Testis (tissue), 3 donors: ENCODE measurements around the gene HSPA12A. TPM values are rescaled to one million over a fixed set of nuclear protein-coding genes. Genes with fewer than 3 reads are reported as not detected.

ENCODE experiments used
- DNase-seq: peaks from one replicate; pipeline ENCODE4 v3.0.0-alpha.2; 2019
- H3K27ac ChIP-seq, 2 donors: fragments of 200-600 bp; sonication (generic); one replicate each; pipeline ENCODE4 v1.5.1; 2019
- H3K27me3 ChIP-seq: fragments of 200-600 bp; sonication (generic); one replicate; pipeline ENCODE4 v1.5.1; 2019
- H3K36me3 ChIP-seq: fragments of 200-600 bp; sonication (generic); one replicate; pipeline ENCODE4 v1.5.1; 2017; ENCODE audit warnings: low read depth; ENCODE audit errors: missing control alignments
- H3K4me1 ChIP-seq: fragments of 200-600 bp; sonication (generic); one replicate; pipeline ENCODE4 v1.5.1; 2019
- H3K4me3 ChIP-seq, 2 donors: fragments of 200-600 bp; sonication (generic); one replicate each; pipeline ENCODE4 v1.5.1; 2017 to 2019
- H3K9me3 ChIP-seq: fragments of 200-600 bp; sonication (generic); one replicate; pipeline ENCODE4 v1.5.1; 2017
- CTCF ChIP-seq, 3 experiments: fragments of 450-650 bp in 2 of 3; fragments of 200-600 bp in 1 of 3; sonication (generic) in 1 of 3; IDR thresholded peaks; one replicate each; pipeline ENCODE4 v1.5.1; 2016 to 2019; ENCODE audit warnings: antibody characterized with exemption in 3 of 3, mild to moderate bottlenecking in 2 of 3, moderate library complexity in 1 of 3
- POLR2A ChIP-seq: fragments of 450-650 bp; IDR thresholded peaks from one replicate; pipeline ENCODE4 v1.6.1; 2017; ENCODE audit warnings: antibody characterized with exemption, mild to moderate bottlenecking, moderate library complexity
- WGBS, 2 donors: methylation state at CpG; one replicate each; pipeline ENCODE4 v1.1.5; 2018; 5-methylcytosine and 5-hydroxymethylcytosine counted together
- intact Hi-C: fragments of 100-400 bp; cut with DNase I; formaldehyde crosslinking; loops from one replicate; pipeline ENCODE4 v1.15.1; 2023; ENCODE audit warnings: low total_unique reads
- polyA plus RNA-seq: library from polyadenylated mRNA; stranded (reverse); fragments of 350-450 nt; fragmentation: Illumina TruSeq; extraction: RNeasy Lipid Tissue Mini Kit (QIAGEN cat#74804); gene quantifications from one replicate; pipeline ENCODE4 v1.2.3, GENCODE V29; 2014; ENCODE audit warnings: low read depth, low replicate concordance; ENCODE audit not compliant: insufficient read depth
- total RNA-seq, 2 donors: library from RNA; depleted of rRNA; stranded (reverse); fragments of >200 nt; gene quantifications; one replicate each; pipeline ENCODE4 v1.2.3, GENCODE V29; 2016

The HSPA12A gene
- total and polyA plus RNA-seq, 3 donors from 2014 or later = 20.9 to 34.6 (median 28.4) TPM

DNA sequence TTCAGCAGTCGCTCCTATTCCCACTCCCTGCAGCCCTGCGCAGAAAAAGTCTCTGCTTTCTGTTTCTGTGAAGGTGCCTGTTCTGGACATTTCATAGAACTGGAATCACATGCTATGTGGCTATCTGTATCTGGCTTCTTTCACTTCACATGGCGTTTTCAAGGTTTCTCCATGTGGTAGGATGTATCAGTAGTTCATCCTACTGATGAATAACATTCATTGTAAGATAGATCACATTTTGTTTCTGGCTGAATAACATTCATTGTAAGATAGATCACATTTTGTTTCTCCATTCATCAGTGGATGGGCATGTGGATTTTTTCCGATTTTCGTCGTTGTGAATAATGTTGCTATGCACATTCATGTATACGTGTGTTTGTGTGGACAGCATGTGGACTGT, 44.5 kb downstream of the HSPA12A start:
- Histone ChIP-seq H3K27ac (no peak overlapping the region), H3K27me3 (no peaks in the 10 kb centered on the region), H3K4me1 (peaks cover 13% of the 10 kb centered on the region), H3K36me3 (no peaks in the 10 kb centered on the region), H3K9me3 (no peaks in the 10 kb centered on the region), H3K4me3 (no peak overlapping the region)
- DNase-seq = no peak
- TF ChIP-seq POLR2A (no peak), CTCF (IDR thresholded peaks at IDR 0.05) (no peak)
- 67 to 79% methylated on average over 7 of the region's 7 CpGs for WGBS, 2 donors
- intact Hi-C loops = no loop called here

DNA sequence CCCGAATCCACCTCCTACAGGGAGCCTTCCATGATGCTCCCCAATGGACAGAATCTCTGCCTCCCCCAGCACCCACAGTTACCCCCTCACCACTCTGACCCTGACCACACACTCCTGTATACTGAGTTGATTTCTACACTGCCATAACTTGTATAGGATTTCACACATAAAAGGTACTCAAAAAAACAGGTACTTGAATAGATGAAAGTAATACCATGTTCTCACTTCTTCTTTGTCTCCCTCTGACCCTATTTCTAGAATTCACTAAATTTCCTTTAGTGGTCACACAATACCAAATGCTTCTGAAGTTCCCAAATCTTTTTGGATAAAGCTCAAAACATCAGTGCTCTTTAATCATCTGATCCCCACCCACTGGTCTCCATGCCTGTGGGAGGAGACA, 45.4 kb downstream of the HSPA12A start:
- no peaks in the 10 kb centered on the region for H3K36me3 ChIP-seq
- H3K4me1 ChIP-seq = peaks cover 20% of the 10 kb centered on the region
- 94 to 96% methylated on average over 1 of the region's 1 CpG for WGBS, 2 donors
- TF ChIP-seq CTCF (IDR thresholded peaks at IDR 0.05) = no peak
- TF ChIP-seq POLR2A = no peak
- no peaks in the 10 kb centered on the region for H3K27me3 ChIP-seq
- no peaks in the 10 kb centered on the region for H3K9me3 ChIP-seq
- H3K4me3 ChIP-seq = no peak overlapping the region
- intact Hi-C loops = no loop called here
- no peak for DNase-seq
- H3K27ac ChIP-seq = no peak overlapping the region

- Histone ChIP-seq H3K4me3 (no peak overlapping the region), H3K4me1 (peaks cover 35% of the 10 kb centered on the region), H3K27ac (peak overlapping the region in 1 of 2 donors; percentile 15), H3K36me3 (no peaks in the 10 kb centered on the region), H3K27me3 (no peaks in the 10 kb centered on the region), H3K9me3 (no peaks in the 10 kb centered on the region)
- 71 to 76% methylated on average over 3 of the region's 3 CpGs for WGBS, 2 donors
- no peak for DNase-seq
- TF ChIP-seq CTCF (IDR thresholded peaks at IDR 0.05) (no peak), POLR2A (no peak)
- intact Hi-C loops = no loop called here
Observed at GRCh38 chr10:116694927-116695268, 47.5 kb downstream of the HSPA12A start.

GRCh38 chr10:116694243-116694926, 48.0 kb downstream of the HSPA12A start:
- Histone ChIP-seq H3K36me3 (no peaks in the 10 kb centered on the region), H3K4me3 (no peak overlapping the region), H3K27ac (peak overlapping the region in 1 of 2 donors; percentile 15), H3K27me3 (no peaks in the 10 kb centered on the region), H3K4me1 (peaks cover 36% of the 10 kb centered on the region), H3K9me3 (no peaks in the 10 kb centered on the region)
- intact Hi-C loops = no loop called here
- TF ChIP-seq POLR2A = no peak
- no peak for TF ChIP-seq CTCF (IDR thresholded peaks at IDR 0.05)
- no peak for DNase-seq
- 55 to 63% methylated on average over 14 of the region's 14 CpGs for whole genome bisulfite sequencing, 2 donors

DNA sequence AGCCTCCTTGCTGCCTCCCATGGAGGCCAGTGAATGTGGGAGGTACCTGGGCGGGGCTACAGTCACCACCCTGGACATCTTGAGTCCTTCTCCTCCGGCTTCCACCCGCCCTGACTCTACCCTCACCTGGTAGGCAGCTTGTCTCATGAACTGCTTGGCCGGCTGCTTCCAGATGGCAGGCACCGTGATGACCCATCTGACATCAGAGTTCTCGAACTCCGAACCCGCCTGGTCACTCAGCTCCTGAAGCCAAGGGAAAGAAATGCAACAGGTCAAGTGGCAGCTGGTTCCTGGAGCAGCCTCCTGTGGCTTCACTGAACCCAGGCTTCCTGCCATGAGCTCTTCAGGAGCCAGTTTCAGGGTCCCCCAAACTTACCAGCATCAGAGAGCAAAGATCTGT, 50.1 kb downstream of the HSPA12A start:
- Histone ChIP-seq H3K4me1 (peaks cover 43% of the 10 kb centered on the region), H3K27me3 (no peaks in the 10 kb centered on the region), H3K36me3 (no peaks in the 10 kb centered on the region), H3K4me3 (no peak overlapping the region), H3K27ac (peak overlapping the region in 1 of 2 donors; percentile 53), H3K9me3 (no peaks in the 10 kb centered on the region)
- 86% methylated on average over 8 of the region's 8 CpGs; no CpG with 5 or more reads in 1 of the 2 donors for WGBS, 2 donors
- no peak for TF ChIP-seq CTCF (IDR thresholded peaks at IDR 0.05)
- no peak for TF ChIP-seq POLR2A
- no peak for DNase-seq
- intact Hi-C loops = no loop called here
